Measurements from ENCODE around the gene CISH.

CISH gene, protein sequence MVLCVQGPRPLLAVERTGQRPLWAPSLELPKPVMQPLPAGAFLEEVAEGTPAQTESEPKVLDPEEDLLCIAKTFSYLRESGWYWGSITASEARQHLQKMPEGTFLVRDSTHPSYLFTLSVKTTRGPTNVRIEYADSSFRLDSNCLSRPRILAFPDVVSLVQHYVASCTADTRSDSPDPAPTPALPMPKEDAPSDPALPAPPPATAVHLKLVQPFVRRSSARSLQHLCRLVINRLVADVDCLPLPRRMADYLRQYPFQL

DNA sequence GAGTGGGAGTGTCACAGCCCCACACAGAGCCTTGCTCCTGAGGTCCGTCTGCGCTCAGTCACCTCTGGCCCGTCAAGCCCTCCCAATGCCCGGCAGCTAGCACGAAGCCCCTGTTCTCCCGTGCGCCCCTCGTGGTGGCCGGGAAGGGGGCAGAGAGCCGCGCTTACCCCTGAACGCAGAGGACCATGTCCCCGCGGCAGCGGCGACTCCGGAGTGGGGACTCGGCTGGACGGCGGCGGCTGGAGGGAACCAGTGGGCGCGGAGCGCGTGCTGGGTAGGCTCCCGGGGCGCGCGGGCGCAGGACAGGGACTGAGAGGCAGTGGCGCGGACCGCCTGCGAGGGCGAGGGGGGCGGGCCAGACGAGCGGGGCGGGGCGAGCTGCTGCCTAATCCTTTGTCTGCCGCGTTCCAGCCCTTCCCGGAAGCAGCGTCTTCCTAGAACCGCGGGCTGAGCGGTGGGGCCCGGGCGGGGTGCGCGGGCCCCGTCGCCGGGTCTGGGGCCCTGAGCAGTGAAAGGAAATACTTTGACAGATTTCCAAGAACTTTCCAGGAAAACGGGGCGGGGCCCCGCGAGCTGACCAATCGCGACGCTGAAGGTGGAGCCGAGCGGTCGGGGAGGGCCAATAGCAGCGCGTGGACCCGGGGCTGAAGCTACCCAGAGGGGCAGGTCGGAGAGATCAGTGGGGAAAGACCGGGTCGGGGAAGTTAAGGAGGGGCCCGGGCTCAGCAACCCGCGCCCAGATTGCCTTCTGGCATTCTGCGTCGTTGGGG, at the start of gene CISH:
Gene CISH, minus strand, starts transcription at position 311 of the 770 bp plus-strand sequence. Its CDS starts 124 bp downstream, at position 187.
- peak; percentile 94 for DNase-seq (ENCODE audit: low read depth)

DNA sequence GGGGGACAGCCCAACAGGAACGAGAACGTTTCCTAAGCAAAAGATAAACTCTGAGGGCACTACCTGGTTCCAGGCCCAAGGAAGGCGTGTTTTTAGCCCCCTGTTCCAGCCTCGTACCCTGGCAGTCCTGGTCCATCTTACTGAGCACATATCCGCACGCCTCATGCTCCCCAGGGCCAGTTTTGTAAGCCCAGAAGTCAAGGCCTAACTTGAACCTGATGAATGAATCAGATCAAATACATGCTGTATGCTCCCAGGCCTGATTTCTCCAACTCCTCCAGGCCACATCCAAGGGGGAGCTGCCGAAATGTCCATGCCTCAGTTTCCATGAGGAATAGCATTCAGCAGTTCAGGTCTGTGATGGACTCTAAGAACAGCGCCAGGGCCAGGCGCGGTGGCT, 48.8 kb upstream of the CISH start:
- DNase-seq (ENCODE audit: low read depth), result no peak

DNA sequence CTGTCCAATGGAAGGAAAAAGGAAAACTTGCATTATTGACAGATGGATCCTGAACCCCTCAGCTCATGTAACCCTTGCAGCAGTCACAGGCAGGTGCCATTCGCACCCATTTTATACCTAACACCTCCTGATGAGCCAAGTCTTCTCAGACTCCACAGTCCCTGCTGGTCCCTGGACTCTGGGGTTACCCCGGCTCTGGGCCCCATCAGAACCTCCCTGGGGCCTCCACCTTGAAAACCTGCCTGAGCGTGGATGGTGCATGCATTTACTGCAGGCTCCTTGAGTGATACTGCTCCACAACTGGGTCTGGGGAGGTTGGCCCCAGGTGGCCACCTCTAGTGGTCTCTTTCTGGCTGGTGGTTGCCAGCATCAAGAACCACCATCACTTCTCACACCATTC, 47.3 kb upstream of the CISH start:
- no peak for DNase-seq (ENCODE audit: low read depth)

DNA sequence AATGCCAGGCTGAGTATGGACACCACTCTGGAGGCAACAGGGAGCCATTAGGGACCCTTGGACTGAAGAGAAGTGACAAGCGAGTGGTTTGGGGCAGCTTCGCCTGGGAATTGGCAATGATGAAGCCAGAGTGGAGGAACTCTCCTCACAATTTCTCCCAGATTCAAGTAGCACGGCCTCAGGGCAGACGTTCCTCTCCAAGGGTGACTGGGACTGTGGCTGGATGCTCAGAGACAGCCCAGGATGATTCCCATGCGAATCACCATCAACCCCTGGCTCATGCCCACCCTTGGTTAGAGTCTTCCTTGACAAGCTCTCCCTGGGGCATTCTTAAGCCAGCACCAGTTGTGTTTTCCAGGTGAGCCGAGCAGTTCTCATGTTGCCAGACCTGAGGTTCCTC, 46.8 kb upstream of the CISH start:
- no peak for DNase-seq (ENCODE audit: low read depth)

DNA sequence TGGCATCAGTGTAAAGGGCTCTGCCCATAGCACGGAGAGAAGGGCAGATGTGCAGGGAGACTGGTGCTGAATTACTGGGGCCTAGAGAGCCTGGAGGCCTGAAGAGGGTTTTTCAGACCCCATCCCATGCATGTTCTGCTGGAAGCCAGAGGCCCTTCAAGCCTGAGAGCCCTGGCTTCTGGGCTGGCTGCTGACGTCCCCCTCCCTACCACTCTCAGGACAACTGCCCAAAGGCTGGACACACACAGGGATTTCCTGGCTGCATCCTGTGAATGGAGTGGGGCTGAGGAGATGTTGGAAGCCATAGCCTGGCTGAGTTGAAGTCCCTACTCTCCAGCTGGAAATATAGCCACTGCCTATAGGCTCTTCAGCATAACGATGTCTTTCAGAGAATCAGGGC, 46.2 kb upstream of the CISH start:
- DNase-seq (ENCODE audit: low read depth), result no peak

DNA sequence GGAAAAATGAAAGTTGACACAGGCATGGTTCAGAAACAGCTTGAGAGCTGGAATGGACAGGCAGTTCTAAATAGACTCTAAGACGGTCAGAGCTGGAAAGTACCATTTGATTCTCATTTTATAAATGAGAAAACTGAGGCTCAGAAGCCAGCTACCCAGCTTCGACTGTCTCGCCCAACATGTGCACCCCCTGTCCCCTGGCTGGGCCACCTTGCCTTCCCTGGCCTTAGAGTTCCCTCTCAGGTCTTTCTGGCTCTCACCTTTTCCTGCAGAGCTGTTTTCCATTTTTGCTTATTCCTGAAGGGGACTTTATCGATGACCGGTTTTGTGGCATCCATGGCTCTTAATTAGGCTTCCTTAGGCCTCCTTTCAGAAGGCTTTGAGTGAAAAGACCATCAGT, 45.8 kb upstream of the CISH start:
- DNase-seq (ENCODE audit: low read depth), result no peak

DNA sequence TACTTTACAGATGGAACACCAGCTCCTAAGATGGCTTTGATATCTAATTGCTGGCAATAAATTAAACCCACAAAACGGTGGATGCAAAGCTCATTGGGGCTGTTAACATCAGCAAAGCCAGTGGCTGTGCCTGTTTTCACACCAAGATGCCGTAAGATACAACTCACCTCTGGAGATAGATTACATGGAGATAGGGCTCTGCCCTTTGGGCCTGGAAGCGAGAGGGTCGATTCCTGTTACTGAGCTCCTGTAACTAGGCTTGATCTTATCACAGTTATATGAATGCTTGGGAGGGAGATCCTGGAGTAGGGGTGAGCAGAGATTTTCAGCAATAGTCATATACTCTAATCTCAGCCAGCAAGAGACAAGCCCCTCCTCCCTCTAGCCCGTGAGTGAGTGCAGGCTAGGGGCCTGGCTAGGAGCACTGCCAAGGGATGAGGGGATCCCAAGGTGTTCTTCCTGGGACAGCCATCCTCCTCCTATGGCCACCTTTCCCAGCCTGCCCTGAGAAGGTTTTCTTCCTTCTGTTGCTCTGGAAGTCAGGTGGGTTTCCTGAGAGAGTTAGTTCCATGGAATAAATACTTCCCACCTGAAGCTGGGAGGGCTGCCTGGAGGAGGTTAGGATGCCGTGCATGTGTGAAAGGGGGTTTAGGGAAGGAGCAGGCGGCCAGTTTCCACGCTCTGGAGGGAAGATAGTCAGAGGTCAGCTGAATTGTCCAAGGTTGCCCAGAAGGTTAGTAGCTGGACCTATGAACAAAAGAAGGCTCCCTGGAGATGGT, 45.0 kb upstream of the CISH start:
- DNase-seq (ENCODE audit: low read depth), result no peak

DNA sequence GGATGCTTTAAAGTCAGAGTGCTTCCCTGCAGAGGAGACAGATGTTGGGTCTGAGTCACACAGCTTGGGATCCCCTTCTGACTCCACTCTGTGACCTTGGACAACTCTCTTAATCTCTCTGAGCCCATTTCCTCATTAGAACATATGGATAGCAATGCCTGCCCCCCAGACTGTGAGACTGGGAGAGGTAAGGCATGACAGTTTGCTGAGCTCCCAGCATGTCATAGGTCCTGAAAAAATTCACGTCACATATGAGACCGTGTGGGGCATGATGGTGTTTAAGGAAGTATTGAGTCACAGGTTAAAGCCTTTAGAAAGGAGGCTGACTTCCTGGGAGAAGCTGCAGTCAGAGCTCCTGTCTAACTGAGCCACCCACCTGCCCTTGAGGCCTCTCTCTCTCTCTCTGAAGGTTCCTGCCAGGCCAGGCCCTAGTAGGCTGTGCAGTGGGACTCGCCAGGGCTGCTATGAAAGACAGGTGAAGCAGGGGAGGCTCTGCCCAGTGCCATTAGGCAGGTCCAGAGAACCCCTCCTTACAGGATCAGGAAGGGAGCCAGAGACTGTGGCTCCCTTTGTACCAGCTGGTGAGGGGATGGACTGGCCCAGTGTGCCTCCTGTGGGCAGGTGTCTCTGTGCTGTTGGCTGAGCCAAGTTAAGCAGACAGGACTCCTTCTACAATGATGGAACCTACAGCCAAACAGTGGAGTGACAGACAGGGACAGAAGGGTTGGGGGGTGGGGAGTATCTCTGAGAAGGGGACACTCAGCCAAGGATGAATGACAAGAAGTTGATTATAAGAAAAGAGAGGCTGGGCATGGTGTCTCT, 43.6 kb upstream of the CISH start:
- DNase-seq (ENCODE audit: low read depth), result peak; percentile 34

DNA sequence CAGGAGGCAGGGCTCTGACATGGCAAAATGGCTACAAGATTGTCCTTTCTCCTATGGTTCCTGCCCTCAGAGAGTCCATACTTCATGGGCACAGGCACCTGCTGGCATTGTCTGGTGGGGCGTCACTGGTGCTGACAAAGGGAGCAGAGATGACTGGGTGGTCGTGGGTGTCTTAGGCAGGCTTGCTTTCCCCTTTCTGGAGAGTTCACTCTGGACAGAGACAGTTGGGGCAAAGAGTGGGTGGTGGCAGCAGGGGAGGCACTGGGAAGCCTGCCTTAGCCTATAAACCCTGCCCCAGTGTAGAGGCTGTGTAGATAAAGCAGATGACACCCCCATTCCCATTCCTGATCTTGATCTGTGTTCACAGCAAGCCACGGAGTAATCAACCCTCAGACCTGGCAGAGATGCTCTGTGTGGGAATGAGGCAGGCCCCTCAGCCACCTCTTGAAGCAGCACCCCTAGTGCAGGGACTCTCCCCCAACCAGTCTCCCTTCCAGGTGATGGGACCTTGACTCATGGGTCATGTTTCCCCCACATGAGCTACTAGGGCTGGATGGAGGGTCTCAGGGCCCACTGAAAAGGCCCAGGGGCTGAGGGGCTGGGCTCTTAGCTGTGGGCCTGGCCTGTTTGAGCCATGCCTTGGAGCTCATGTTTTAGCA, 42.5 kb upstream of the CISH start:
- DNase-seq (ENCODE audit: low read depth), result no peak

DNA sequence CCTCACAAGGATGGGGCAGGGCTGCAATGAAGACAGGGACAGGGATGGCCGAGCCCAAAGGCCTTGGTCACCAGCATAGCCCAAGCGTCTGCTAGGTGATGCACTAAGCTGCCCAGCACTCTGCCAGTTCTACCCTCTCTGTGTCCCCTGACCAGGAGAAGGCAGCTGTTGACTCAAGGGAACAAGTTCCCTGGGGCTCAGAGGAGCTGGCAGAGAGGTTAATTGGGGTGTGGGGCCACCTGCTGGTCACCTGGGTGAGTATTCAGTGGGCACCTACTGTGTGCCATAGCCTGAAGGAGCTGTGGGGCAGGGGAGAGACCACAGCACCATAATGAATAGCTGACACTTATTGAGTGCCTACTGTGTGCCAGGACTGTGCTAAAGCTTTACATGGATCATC, 41.1 kb upstream of the CISH start:
- peak; percentile 7 for DNase-seq (ENCODE audit: low read depth)

DNA sequence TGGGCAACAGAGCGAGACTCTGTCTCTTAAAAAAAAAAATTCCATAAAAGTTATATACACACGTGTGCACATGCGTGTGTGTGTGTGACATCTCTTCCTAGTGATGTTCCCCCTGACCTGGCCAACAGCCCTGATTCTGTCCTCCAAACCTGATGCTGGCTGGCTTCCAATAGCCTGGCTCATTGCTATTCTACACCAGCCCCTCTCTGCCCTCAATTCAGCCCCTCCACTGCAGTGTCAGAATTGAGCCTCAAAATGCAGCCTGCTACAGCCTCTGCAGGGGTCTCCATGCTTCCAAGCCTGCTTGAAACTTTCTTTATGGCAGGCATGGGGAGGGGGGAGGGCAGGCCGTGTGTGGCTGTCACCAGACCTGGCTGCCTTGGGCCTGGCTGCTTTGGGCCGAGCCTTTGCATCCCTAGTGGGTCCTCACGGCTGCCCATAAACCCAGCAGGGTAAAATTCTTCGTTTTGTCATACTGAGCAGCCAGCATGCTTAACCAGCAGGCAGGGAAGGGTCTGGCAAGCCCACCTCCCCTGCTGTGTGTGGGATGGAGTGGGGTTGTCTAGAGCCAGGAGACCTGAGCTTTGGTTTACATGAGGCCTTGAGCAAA, 40.5 kb upstream of the CISH start:
- no peak for DNase-seq (ENCODE audit: low read depth)

DNA sequence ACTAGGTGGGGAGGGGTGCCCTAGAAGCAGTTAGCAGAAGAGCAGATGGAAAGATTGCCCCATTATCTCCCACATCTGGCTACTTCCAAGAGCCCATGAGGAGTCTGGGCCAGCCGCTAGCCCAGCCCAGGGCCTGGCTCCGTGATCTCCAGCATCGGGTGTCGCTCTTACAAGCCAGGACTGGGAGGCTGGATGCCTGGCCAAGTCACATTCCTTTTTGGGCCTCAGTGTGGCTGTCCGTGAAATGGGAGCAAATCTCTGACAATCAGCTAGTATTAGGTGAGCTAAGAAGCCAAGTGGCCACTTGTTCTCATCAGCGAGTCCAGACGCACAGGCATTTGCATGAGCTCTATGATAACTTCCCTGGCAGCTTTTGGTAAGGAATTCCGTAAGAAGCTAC, 39.9 kb upstream of the CISH start:
- no peak for DNase-seq (ENCODE audit: low read depth)

DNA sequence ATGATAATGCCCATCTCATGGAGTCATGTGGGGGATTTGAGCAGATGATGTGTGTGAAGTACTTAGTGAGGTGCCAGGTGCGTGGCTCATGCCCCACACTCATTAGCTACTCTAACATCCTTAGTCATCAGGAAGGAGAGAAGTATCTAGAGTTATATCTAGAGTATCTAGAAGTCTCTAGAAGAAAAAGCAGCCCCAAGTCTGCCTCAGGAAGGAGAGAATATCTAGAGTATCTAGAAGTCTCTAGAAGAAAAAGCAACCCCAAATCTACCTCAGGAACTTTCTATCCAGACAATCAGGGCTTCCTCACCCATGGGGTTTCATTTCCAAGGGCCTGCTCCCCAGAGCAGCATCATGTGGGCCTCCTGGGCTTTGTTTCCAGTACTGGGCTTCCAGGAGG, 38.4 kb upstream of the CISH start:
- DNase-seq (ENCODE audit: low read depth), result no peak

DNA sequence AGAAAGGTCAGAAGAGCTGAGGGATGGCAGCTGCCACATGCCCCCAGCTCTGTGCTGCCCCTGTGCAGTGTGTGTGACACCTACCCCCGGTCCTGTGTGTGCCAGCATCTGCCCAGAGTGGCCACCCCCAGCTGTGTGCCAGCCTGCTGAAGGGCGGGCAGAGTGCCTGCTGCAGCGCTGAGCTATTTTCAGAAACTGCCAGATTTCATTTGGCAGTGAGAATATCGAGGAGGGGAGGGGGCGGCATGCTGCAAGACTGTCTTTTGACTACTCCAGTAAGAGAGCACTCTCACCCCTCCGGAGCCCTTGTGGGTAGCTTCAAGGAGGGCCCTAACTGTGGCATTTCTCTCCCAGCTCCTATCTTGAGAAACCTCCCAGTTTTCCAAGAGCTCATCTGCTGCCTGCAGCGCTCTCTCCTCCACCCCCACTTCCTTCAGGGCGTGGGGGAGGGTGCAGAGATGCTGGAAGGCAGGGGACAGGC, 37.9 kb upstream of the CISH start:
- no peak for DNase-seq (ENCODE audit: low read depth)

DNA sequence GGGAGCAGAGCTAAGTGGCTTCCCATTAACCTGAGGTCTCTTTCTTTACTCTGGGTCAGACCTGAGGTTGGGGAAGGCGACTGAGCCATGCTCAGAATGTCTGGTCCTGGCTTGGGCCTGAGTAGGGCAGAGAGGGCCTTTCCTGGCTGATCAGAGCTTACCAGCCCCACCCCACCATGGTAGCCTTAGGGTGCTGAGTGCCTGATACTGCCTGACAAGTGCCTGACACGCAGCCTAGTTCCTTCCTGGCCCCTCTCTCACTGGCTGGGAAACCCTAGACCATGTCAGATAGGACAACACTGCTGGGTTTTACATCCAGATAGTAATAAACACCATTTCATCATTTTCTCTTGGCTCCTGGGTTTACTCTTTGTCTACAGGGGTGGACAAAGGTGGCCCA, 37.4 kb upstream of the CISH start:
- no peak for DNase-seq (ENCODE audit: low read depth)

DNA sequence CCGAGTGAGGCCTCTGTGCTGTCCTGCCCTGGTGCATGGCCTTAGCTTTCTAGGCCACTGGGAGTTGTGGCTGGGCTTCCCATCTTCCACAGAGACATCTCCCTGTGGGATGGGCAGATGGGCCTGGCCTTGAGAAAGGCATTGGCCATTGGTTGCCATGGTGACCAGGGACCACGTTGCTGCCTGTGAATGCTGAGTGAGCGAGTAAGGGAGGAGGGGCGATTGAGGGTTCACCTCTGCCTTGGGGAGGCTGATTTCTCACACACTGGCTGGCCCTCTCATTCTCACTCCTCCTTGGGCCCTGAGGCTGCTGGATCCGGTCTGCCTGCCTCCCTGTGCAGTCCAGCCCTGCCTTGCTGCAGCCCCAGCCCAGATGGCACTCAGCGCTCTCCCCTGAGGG, 36.7 kb upstream of the CISH start:
- DNase-seq (ENCODE audit: low read depth), result peak; percentile 17

DNA sequence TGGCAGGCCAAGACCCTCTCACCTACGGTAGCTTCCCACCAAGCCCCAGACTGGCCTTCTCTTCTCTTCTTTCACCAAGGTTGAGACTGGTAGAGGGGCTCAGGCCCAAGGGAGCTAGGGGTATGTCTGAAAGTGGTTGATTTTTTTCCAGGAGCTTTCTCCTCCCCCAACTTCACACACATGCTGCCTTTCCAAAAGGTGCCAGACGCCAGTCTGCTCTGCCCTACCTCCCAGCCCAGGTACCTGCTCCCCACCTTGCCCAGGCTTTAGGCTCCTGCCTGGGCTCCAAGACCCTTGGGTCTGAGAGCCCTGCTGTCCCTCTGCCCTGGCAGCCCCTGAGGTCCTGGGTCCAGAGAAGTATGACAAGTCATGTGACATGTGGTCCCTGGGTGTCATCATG, 33.8 kb upstream of the CISH start:
- no peak for DNase-seq (ENCODE audit: low read depth)

DNA sequence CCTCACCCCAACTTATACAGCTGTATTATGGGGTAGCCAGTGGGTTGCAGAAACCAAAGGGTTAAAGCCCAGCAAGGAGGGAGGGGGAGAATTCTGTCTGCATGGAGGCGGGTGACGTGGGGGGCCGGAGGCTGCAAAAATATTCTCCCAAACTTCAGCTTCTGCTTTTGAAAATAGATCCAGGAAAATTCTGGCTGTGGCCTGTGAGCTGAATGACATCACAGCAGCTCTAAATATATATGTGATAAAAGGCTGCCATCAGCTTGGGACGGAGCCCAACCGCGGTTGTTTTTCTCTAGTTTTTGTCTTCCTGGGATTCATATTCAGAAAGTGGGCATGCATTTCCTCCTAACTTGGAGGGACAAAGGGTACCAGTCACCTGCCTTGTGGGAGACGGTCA, 33.0 kb upstream of the CISH start:
- DNase-seq (ENCODE audit: low read depth), result no peak

DNA sequence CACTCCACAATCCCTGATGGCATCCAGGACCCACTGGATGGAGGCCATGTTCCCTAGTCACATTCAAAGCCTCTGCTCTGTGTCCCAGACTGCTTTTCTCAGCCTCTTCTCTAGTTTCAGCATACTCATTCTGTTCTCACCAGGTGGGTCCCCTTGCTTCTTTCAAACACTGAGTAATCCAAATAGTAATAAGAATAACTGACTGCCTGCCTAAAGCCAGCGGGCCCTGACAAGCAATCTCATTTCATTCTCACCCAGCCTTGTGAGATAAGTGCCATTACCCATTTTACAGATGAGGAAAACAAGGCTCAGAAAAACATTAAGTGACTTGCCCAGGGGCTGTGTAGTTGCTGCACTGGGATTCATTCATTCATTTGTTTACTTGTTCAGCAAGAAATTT, 30.8 kb upstream of the CISH start:
- no peak for DNase-seq (ENCODE audit: low read depth)

DNA sequence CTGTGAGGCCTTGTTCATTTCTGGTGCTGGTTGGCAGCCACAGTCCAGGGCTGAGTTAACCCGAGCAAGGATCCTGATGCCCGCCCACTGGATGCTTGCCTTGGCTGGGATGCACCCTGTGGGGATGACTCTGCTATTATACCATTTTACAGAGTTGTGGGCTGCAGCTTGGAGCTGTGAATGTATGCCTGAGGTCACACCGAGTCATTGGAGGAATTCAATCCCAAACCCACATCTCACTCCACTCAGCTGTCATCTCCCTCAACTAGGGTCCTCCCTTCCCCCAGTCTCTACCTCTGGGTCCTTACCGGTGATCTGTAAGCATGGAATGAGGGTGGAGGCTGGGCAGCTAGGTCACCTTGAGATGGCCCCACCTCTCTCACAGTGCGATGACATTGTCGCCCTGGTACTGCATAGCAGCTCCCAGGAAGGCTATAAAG, 27.5 kb upstream of the CISH start:
- DNase-seq (ENCODE audit: low read depth), result peak; percentile 37

DNA sequence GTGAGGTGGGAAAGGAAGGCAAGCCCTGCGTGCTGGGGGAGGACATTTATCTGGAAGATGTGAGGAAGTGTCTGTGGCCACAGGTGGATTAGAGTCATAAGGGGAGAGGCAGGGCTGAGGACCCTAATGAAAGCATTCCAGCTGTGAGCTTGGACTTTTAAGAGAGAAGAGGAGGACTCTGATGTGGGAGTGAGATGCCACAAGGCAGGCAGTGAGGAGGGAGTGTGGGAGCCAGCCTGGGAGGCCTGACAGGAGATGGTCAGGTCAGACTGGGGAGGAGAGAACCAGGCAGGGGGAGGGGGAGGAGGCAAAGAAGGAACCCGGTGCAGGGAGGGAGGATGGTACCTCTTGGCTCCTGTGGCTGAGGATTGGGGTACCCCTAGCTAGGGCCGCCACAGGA, 26.4 kb upstream of the CISH start:
- no peak for DNase-seq (ENCODE audit: low read depth)

All from amniotic epithelial cell (primary cell).